Mucosa of stomach (tissue), 1 donor: ENCODE data around the gene CCDC43.
"Not testable (repeated sequence)": the region's sequence is repeated elsewhere in the genome, so short reads cannot be mapped to it uniquely, and the experiment has no call there.

Source experiments
- H3K27me3 ChIP-seq: one replicate; pipeline ENCODE4 v1.7.0; 2013; ENCODE audit warnings: mild to moderate bottlenecking, low read length; ENCODE audit not compliant: control insufficient read depth, insufficient read depth
- H3K36me3 ChIP-seq: one replicate; pipeline ENCODE4 v1.7.0; 2013; ENCODE audit warnings: low read length; ENCODE audit not compliant: control insufficient read depth, insufficient read depth
- H3K4me1 ChIP-seq: one replicate; pipeline ENCODE4 v1.7.0; 2013; ENCODE audit warnings: mild to moderate bottlenecking, low read length; ENCODE audit not compliant: control insufficient read depth, insufficient read depth
- H3K4me3 ChIP-seq: one replicate; pipeline ENCODE4 v1.7.0; 2013; ENCODE audit warnings: low read length
- H3K9ac ChIP-seq: one replicate; pipeline ENCODE4 v1.7.0; 2013; ENCODE audit warnings: mild to moderate bottlenecking, low read length, moderate library complexity
- H3K9me3 ChIP-seq: one replicate; pipeline ENCODE4 v1.7.0; 2013; ENCODE audit warnings: mild to moderate bottlenecking, low read length, moderate library complexity; ENCODE audit not compliant: control insufficient read depth
- donor health status: Pancreatic carcinoma.

CCDC43 gene

DNA sequence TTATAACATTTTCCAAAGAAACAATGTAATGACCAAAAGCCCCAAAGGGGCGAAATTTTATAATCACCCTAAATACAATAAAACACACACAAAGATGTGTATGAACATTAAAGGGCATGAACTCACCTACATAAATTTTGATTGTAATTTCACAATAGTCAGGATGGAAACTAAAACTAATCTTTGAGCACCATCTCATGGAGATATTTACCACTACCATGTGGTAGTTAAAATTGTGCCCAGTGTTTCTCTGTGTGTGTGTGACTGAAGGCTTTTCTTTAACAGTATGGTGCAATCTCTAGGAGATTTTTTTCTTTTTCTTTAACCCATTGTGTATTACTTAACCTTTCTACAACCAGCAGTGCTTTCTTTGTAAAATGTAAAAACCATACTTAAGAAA is 53.0 kb downstream of the CCDC43 start:
- Histone ChIP-seq H3K9ac (no peak overlapping the region), H3K9me3 (no peaks in the 10 kb centered on the region)

DNA sequence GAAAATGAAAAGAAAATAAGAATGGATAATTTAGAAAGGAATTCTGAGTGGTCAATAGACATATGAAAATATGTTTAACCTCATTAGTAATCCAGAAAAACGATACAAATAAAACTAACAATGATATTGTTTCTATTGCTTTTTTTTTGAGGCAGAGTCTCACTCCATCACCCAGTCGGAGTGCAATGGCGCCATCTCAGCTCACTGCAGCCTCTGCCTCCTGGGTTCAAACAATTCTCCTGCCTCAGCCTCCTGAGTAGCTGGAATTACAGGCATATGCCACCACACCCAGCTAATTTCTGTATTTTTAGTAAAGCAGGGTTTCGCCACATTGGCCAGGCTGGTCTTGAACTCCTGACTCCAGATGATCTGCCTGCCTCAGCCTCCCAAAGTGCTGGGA is 55.2 kb downstream of the CCDC43 start:
- not testable (repeated sequence) for H3K9ac ChIP-seq, H3K36me3 ChIP-seq, H3K9me3 ChIP-seq, H3K4me1 ChIP-seq, H3K27me3 ChIP-seq, H3K4me3 ChIP-seq

More for the DNA sequence above, 53.0 kb downstream of the CCDC43 start:
- Histone ChIP-seq H3K36me3 (no peaks in the 10 kb centered on the region), H3K27me3 (no peaks in the 10 kb centered on the region), H3K4me3 (no peak overlapping the region), H3K4me1 (no peaks in the 10 kb centered on the region)

DNA sequence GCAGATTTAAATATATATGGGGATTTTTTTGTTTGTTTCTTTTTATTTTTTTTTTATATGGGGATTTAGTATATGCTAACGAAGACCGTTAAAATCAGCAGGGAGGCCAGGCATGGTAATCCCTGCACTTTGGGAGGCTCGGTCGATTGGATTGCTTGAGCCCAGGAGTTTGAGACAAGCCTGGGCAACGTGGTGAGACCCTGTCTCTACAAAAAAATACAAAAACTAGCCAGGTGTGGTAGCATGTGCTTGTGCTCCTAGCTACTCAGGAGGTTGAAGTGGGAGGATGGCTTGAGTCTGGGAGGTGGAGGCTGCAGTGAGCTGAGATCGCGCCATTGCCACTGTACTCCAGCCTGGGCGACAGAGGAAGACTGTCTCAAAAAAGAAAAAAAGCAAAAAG is 55.6 kb downstream of the CCDC43 start:
- no peak overlapping the region for H3K4me3 ChIP-seq
- H3K9me3 ChIP-seq: no peaks in the 10 kb centered on the region
- H3K4me1 ChIP-seq: no peaks in the 10 kb centered on the region
- no peak overlapping the region for H3K9ac ChIP-seq
- peaks cover 2% of the 10 kb centered on the region for H3K27me3 ChIP-seq
- no peaks in the 10 kb centered on the region for H3K36me3 ChIP-seq

DNA sequence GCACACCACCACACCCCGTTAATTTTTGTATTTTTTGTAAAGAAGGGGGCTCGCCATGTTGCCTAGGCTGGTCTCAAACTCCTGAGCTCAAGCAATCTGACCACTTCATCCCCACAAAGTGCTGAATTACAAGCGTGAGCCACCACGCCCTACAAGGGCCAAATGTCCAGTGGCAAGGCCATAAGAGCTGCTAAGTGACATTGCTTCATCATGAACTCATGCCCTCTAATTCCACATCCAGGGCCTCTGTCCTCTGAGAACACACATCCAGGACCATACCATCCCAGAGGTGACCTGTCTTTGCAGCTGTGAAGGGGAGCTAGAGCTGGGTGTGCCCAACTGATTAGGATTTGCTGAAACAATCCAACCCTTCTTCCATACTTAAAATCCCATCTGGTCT is 58.9 kb downstream of the CCDC43 start:
- peaks cover 9% of the 10 kb centered on the region for H3K4me1 ChIP-seq
- H3K27me3 ChIP-seq: peaks cover 3% of the 10 kb centered on the region
- no peak overlapping the region for H3K4me3 ChIP-seq
- no peak overlapping the region for H3K9ac ChIP-seq
- H3K36me3 ChIP-seq: no peaks in the 10 kb centered on the region
- H3K9me3 ChIP-seq: no peaks in the 10 kb centered on the region

DNA sequence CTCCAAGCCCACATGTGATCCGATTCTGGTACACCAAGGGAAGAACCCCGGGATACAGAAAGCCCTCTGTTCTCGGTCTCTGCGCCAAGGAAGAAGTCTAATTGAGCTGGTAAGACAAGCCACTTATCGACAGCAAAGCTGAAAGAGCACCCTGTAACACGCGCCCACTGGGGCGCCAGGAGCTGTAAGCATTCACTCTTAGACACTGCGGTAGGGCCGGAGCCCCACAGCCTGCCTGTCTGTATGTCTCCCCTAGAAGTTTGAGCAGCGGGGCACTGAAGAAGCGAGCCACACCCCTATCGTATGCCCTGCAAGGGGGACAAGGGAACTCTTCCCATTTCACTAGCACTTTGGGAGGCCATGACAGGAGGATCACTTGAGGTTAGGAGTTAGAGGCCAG is 60.3 kb downstream of the CCDC43 start:
- Histone ChIP-seq H3K27me3 (peaks cover 3% of the 10 kb centered on the region), H3K4me3 (no peak overlapping the region), H3K4me1 (peaks cover 9% of the 10 kb centered on the region), H3K9ac (no peak overlapping the region), H3K36me3 (no peaks in the 10 kb centered on the region), H3K9me3 (no peaks in the 10 kb centered on the region)

DNA sequence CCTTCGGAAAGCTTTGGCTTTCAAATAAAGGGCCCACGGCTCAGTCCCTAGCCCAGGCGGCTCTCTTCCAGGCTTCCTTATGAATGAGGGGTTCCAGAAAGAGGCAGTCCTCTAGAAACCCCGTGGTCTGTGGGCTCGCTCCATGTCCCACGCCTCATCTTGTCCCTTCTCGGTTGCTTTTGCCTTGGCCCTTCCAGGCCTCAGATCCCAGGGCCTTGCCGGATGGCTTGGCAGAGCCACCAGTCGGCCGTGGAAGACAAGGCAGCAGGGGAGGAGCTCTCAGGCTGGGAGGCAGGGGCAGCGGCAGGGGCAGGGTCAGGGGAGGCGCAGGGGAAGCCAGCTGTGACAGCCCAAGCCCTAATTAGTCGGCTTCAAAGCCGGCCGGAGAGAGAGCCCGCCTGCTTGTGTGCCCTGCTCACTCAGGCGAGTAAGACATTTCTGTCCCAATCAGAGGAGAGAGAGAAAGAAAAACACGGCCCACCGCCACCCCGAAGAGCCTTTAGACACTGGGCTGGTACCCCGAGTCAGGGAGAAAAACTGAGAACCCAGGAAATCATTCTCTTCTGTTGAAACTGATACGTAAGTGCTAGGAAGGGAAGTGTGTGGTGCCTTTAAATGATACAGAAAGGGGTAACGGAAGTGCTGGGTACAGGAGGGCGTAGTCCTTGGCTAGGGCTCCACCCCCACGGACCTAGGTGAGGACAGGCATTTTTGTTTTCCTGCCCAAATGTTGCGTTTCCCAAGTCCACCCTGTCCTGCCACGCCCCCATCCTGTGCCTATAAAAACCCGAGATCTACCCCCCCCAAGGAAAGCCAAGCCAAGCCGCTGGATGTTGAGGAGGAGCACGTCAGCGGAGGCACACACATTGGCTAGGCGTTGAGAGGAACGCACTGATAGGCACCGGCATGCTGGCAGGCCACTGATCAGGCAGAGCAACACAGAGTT is 61.1 kb downstream of the CCDC43 start:
- Histone ChIP-seq H3K4me3 (no peak overlapping the region), H3K4me1 (peaks cover 9% of the 10 kb centered on the region), H3K9me3 (no peaks in the 10 kb centered on the region), H3K9ac (no peak overlapping the region), H3K36me3 (no peaks in the 10 kb centered on the region), H3K27me3 (peaks cover 3% of the 10 kb centered on the region)

DNA sequence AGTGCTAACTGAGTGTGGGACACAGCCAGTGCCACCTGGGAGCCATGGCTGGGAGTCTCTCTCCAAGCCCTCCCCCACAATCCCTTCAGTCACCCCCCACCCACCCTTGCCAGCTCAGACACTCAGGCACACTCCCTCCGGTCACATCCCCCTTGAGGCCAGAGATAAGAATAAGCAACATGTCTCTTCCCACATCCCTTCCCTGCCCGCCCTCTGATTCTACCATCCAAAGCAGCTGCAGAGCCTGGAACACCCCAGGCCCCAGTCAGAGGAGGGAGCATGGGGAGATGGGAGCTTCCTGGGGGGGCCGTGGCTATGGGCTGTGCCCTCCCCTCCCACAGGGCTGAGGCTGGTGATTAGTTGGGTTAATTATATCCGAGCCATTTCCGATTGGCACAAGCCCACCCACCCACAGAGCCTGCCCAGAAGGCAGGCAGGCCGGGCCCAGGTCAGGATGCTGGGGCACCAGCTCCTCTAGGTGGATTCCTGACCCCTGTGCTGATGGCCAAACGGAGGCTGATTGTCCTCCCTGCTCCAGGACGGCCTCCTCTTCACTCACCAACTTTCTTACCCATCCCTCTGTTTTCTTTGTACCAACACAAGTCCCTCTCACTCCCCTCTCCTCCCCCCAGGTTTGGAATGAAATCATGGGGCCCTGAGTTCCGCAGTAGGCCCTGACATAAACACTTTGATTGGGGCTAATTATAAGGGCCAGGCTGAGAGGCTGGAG is 61.9 kb downstream of the CCDC43 start:
- Histone ChIP-seq H3K4me3 (no peak overlapping the region), H3K27me3 (peaks cover 3% of the 10 kb centered on the region), H3K36me3 (no peaks in the 10 kb centered on the region), H3K9me3 (no peaks in the 10 kb centered on the region), H3K9ac (no peak overlapping the region), H3K4me1 (peaks cover 9% of the 10 kb centered on the region)
